HG03520 (cell line): ENCODE results near the gene PLBD1.
A peak's percentile ranks its signal among the peaks of the same experiment; 100 is the strongest.

ENCODE experiments used
- ATAC-seq: cut with Tn5 transposase; IDR thresholded peaks from one replicate; pipeline ENCODE4 v1.9.1; 2021; ENCODE audit warnings: mild to moderate bottlenecking, moderate library complexity; ENCODE audit not compliant: unreplicated experiment

PLBD1 gene

GRCh38 chr12:14570231-14570630 lies 2.5 kb upstream of the PLBD1 start:
- ATAC-seq: no peak

- no peak for ATAC-seq
These were observed 3.2 kb downstream of the PLBD1 start for GRCh38 chr12:14564336-14564959.

GRCh38 chr12:14563046-14563445 lies 4.6 kb downstream of the PLBD1 start:
- ATAC-seq: no peak

- no peak for ATAC-seq
These were observed 5.4 kb downstream of the PLBD1 start for GRCh38 chr12:14562279-14562678.

- ATAC-seq: no peak
These were observed 5.9 kb downstream of the PLBD1 start for GRCh38 chr12:14561677-14562238.

- no peak for ATAC-seq
These were observed 6.6 kb downstream of the PLBD1 start for GRCh38 chr12:14560904-14561574.

GRCh38 chr12:14558473-14558959 lies 9.2 kb downstream of the PLBD1 start:
- no peak for ATAC-seq

GRCh38 chr12:14557966-14558365 lies 9.7 kb downstream of the PLBD1 start:
- ATAC-seq: no peak

GRCh38 chr12:14554281-14555007 lies 13.2 kb downstream of the PLBD1 start:
- ATAC-seq: no peak

- no peak for ATAC-seq
These were observed 19.1 kb downstream of the PLBD1 start for GRCh38 chr12:14548609-14549008.

- no peak for ATAC-seq
These were observed 20.1 kb downstream of the PLBD1 start for GRCh38 chr12:14547571-14547970.

- no peak for ATAC-seq
These were observed 22.2 kb downstream of the PLBD1 start for GRCh38 chr12:14545144-14546124.

GRCh38 chr12:14540801-14541462 lies 26.8 kb downstream of the PLBD1 start:
- ATAC-seq: peak; percentile 75

- no peak for ATAC-seq
These were observed 30.6 kb downstream of the PLBD1 start for GRCh38 chr12:14537088-14537487.

GRCh38 chr12:14532152-14532551 lies 35.5 kb downstream of the PLBD1 start:
- ATAC-seq: no peak

- no peak for ATAC-seq
These were observed 41.7 kb downstream of the PLBD1 start for GRCh38 chr12:14525964-14526363.

- no peak for ATAC-seq
These were observed 45.9 kb downstream of the PLBD1 start for GRCh38 chr12:14521822-14522221.

- no peak for ATAC-seq
These were observed 52.7 kb downstream of the PLBD1 start for GRCh38 chr12:14514946-14515345.

GRCh38 chr12:14514154-14514842 lies 53.4 kb downstream of the PLBD1 start:
- ATAC-seq: no peak
